T-cell (primary cell): ENCODE data around the gene AGER. TPM values are rescaled to one million over a fixed set of nuclear protein-coding genes. Genes with fewer than 3 reads are reported as not detected.

Experiments used
- ATAC-seq, 4 experiments: fragments of 200-7000 bp in 3 of 4; fragments of 150-1000 bp in 1 of 4; cut with Tn5 transposase; replicated peaks in 1 of 4; 1 replicate in 3 of 4; 2 replicates in 1 of 4; pipeline ENCODE4 v1.10.0; 2021; ENCODE audit warnings: moderate library complexity in 3 of 4, mild to moderate bottlenecking in 2 of 4, moderate number of reproducible peaks in 1 of 4
- CTCF ChIA-PET, 2 donors: fragments of 300-600 bp; sonication (Branson Sonifier 250); formaldehyde crosslinking; loops; one replicate each; lab custom pipeline; 2022; ENCODE audit warnings: antibody characterized with exemption in 2 of 2; lab: Charles Lee
- POLR2A ChIA-PET, 2 donors: fragments of 300-600 bp; sonication (Branson Sonifier 250); formaldehyde crosslinking; loops; one replicate each; lab custom pipeline; 2022; ENCODE audit warnings: antibody characterized with exemption in 2 of 2; lab: Charles Lee
- DNase-seq, 35 experiments: peaks; one replicate each; pipeline versions ENCODE4 v3.0.0 to v3.0.0-alpha.2; 2013 to 2023
- H3K27ac ChIP-seq: one replicate; pipeline ENCODE4 v1.5.1; 2013; ENCODE audit warnings: low read length
- H3K27me3 ChIP-seq, 2 experiments: replicated peaks in 1 of 2; 1 replicate in 1 of 2; 2 replicates in 1 of 2; pipeline versions ENCODE4 v1.6.1 to v1.7.0; 2013; ENCODE audit warnings: low read length in 1 of 2, mixed read lengths in 1 of 2; ENCODE audit not compliant: control insufficient read depth in 2 of 2, insufficient read depth in 2 of 2; ENCODE audit errors: extremely low read depth in 1 of 2
- H3K36me3 ChIP-seq, 2 donors: 1 replicate in 1 of 2; 2 replicates in 1 of 2; pipeline versions ENCODE4 v1.6.1 to v1.7.0; 2013; ENCODE audit warnings: low read length in 1 of 2; ENCODE audit not compliant: control insufficient read depth in 2 of 2, insufficient read depth in 1 of 2; ENCODE audit errors: extremely low read depth in 1 of 2
- H3K4me1 ChIP-seq, 2 experiments: 1 replicate in 1 of 2; 2 replicates in 1 of 2; pipeline versions ENCODE4 v1.6.1 to v1.7.0; 2013; ENCODE audit warnings: low read length in 2 of 2, mixed read lengths in 1 of 2; ENCODE audit not compliant: insufficient read depth in 2 of 2, control insufficient read depth in 1 of 2; ENCODE audit errors: extremely low read depth in 1 of 2
- H3K4me3 ChIP-seq, 2 donors: 1 replicate in 1 of 2; 2 replicates in 1 of 2; pipeline versions ENCODE4 v1.5.1 to v1.7.0; 2013; ENCODE audit warnings: mild to moderate bottlenecking in 2 of 2, low read length in 1 of 2, moderate library complexity in 1 of 2; ENCODE audit not compliant: control insufficient read depth in 1 of 2; ENCODE audit errors: extremely low read depth in 1 of 2
- H3K9me3 ChIP-seq: 2 replicates; pipeline ENCODE4 v1.7.0; 2013
- H3K27ac Mint-ChIP-seq, 2 donors: one replicate each; pipeline ENCODE4 v1.8.0; 2020 to 2021; ENCODE audit warnings: mild to moderate bottlenecking in 2 of 2, mixed read lengths in 2 of 2
- H3K27me3 Mint-ChIP-seq, 2 donors: one replicate each; pipeline ENCODE4 v1.8.0; 2021 to 2022; ENCODE audit warnings: mixed read lengths in 2 of 2
- H3K36me3 Mint-ChIP-seq: one replicate; pipeline ENCODE4 v1.8.0; 2021; ENCODE audit warnings: mixed read lengths
- H3K4me1 Mint-ChIP-seq, 3 donors: one replicate each; pipeline ENCODE4 v1.8.0; 2020 to 2022; ENCODE audit warnings: mixed read lengths in 3 of 3, mild to moderate bottlenecking in 1 of 3
- H3K4me3 Mint-ChIP-seq, 3 donors: one replicate each; pipeline ENCODE4 v1.8.0; 2020 to 2022; ENCODE audit warnings: mild to moderate bottlenecking in 3 of 3, mixed read lengths in 3 of 3, moderate library complexity in 3 of 3
- H3K9me3 Mint-ChIP-seq, 3 donors: one replicate each; pipeline ENCODE4 v1.8.0; 2020 to 2022; ENCODE audit warnings: mixed read lengths in 3 of 3
- WGBS: methylation state at CpG from one replicate; pipeline ENCODE4 v1.1.5; 2013; ENCODE audit warnings: missing lambda C conversion rate; ENCODE audit not compliant: insufficient coverage; 5-methylcytosine and 5-hydroxymethylcytosine counted together
- total RNA-seq, 35 experiments: library from RNA in 6 of 35; stranded (reverse) in 6 of 35; fragments of 120-200 nt in 1 of 35; gene quantifications; one replicate each; pipeline versions ENCODE4 v1.2.1 to v1.2.4 and lab custom pipeline; 2013 to 2026

Gene AGER
- total RNA-seq, 5 donors from 2014 or later (not counting 1 experiment from before 2014, with no cell fraction given), result 42.6 to 81.4 (median 67.7) TPM

GRCh38 chr6:32131439-32131948 is 52.6 kb downstream of the AGER start:
- Histone ChIP-seq H3K27ac (no peak overlapping the region), H3K36me3 (peaks cover 2 to 5% of the 10 kb centered on the region in 2 donors), H3K4me1 (peaks cover 15 to 37% of the 10 kb centered on the region in 2 experiments), H3K4me3 (no peak overlapping the region), H3K27me3 (peaks cover 0 to 4% of the 10 kb centered on the region in 2 experiments), H3K9me3 (no peaks in the 10 kb centered on the region)
- Mint-ChIP-seq H3K27me3 (no peaks in the 10 kb centered on the region), H3K4me3 (peak overlapping the region in 1 of 3 donors; percentile 23), H3K36me3 (peaks cover 8% of the 10 kb centered on the region), H3K9me3 (no peaks in the 10 kb centered on the region), H3K4me1 (peaks cover 37 to 40% (median 38%) of the 10 kb centered on the region in 3 donors), H3K27ac (no peak overlapping the region)
- no peak for ATAC-seq
- POLR2A ChIA-PET, result interaction anchor here in 1 of 2 donors (0.9 kb wide), 1 partner anchor 59 kb away, joined by 3 read pairs; the partner anchor contains the start of gene PBX2
- DNase-seq, result no peak
- WGBS, result 100% methylated on average over 2 of the region's 14 CpGs
- CTCF ChIA-PET, result interaction anchor here in 1 of 2 donors (0.7 kb wide), 1 partner anchor 12 kb away, joined by 3 read pairs; no protein-coding TSS in a partner anchor

Other genes starting within 250 kb of the AGER start
- 1 to 10 TPM in 3 of 5 donors, not detected in 2; 1.3 to 2.2 (median 1.8) TPM for gene CFB, start 238.2 kb downstream of the AGER start, total RNA-seq
- 10 to 100 TPM; 47.5 to 51.0 (median 49.4) TPM for gene NELFE, start 225.3 kb downstream of the AGER start, total RNA-seq
- 100 to 1,000 TPM; 104 to 169 (median 112) TPM for gene SKIC2, start 225.1 kb downstream of the AGER start, total RNA-seq
- gene DXO, start 212.1 kb downstream of the AGER start, total RNA-seq, result 10 to 100 TPM; 30.2 to 53.2 (median 35.4) TPM
- gene C4A, start 202.2 kb downstream of the AGER start, total RNA-seq, result 10 to 100 TPM in 1 of 5 donors, 1 to 10 TPM in 4; 3.5 to 11.6 (median 6.1) TPM
- gene C4B, start 169.5 kb downstream of the AGER start, total RNA-seq, result 1 to 10 TPM; 5.5 to 8.4 (median 7.5) TPM
- gene CYP21A2, start 145.8 kb downstream of the AGER start, total RNA-seq, result 1 to 10 TPM in 3 of 5 donors, under 1 TPM in 2; 0.43 to 2.2 (median 1.6) TPM
- 10 to 100 TPM in 4 of 5 donors, 1 to 10 TPM in 1; 8.0 to 20.9 (median 15.4) TPM for gene TNXB, start 74.9 kb downstream of the AGER start, total RNA-seq
- gene ATF6B, start 56.0 kb downstream of the AGER start, total RNA-seq, result 100 to 1,000 TPM; 106 to 151 (median 145) TPM
- 1 to 10 TPM in 4 of 5 donors, under 1 TPM in 1; 0.83 to 3.7 (median 1.5) TPM for gene FKBPL, start 54.0 kb downstream of the AGER start, total RNA-seq
- 1 to 10 TPM; 1.7 to 3.3 (median 2.3) TPM for gene PRRT1, start 32.3 kb downstream of the AGER start, total RNA-seq
- 10 to 100 TPM; 11.2 to 25.6 (median 19.3) TPM for gene PPT2, start 30.1 kb downstream of the AGER start, total RNA-seq
- gene EGFL8, start 19.7 kb downstream of the AGER start, total RNA-seq, result 10 to 100 TPM; 13.9 to 18.9 (median 16.9) TPM
- 10 to 100 TPM; 23.5 to 34.6 (median 31.0) TPM for gene AGPAT1, start 8.2 kb downstream of the AGER start, total RNA-seq
- gene RNF5, start 5.8 kb downstream of the AGER start, total RNA-seq, result 10 to 100 TPM; 23.6 to 49.3 (median 44.6) TPM
- 100 to 1,000 TPM; 124 to 171 (median 148) TPM for gene PBX2, start 5.9 kb upstream of the AGER start, total RNA-seq
- 100 to 1,000 TPM; 267 to 311 (median 274) TPM for gene GPSM3, start 8.4 kb upstream of the AGER start, total RNA-seq
- gene NOTCH4, start 39.8 kb upstream of the AGER start, total RNA-seq, result 1 to 10 TPM in 3 of 5 donors, under 1 TPM in 2; 0.70 to 1.7 (median 1.1) TPM
- gene TSBP1, start 187.7 kb upstream of the AGER start, total RNA-seq, result not detected
- gene BTNL2, start 222.9 kb upstream of the AGER start, total RNA-seq, result not detected